Activated naive CD4-positive, alpha-beta T cell treated with anti-CD3 and anti-CD28 coated beads, Interleukin-2, amount 10 ng/mL, durations not matched to agents 7 days and 5 days (primary cell): ENCODE data around the gene MEIKIN.

Source experiments
- CTCF ChIA-PET: fragments of 350-600 bp; sonication (Branson Sonifier 250); formaldehyde crosslinking; loops from one replicate; lab custom pipeline; 2021; ENCODE audit warnings: antibody characterized with exemption; lab: Charles Lee
- DNase-seq: peaks from one replicate; pipeline ENCODE4 v3.0.0-alpha.2; 2020
- H3K27ac Mint-ChIP-seq: one replicate; pipeline ENCODE4 v1.8.0; 2021; ENCODE audit warnings: mild to moderate bottlenecking, moderate library complexity, mixed read lengths
- H3K27me3 Mint-ChIP-seq: one replicate; pipeline ENCODE4 v1.8.0; 2021; ENCODE audit warnings: mild to moderate bottlenecking, mixed read lengths
- H3K36me3 Mint-ChIP-seq: one replicate; pipeline ENCODE4 v1.8.0; 2021; ENCODE audit warnings: mixed read lengths
- H3K4me1 Mint-ChIP-seq: one replicate; pipeline ENCODE4 v1.8.0; 2021; ENCODE audit warnings: mixed read lengths
- H3K4me3 Mint-ChIP-seq: one replicate; pipeline ENCODE4 v1.8.0; 2021; ENCODE audit warnings: mild to moderate bottlenecking, moderate library complexity, mixed read lengths
- H3K9me3 Mint-ChIP-seq: one replicate; pipeline ENCODE4 v1.8.0; 2021; ENCODE audit warnings: mixed read lengths

The MEIKIN gene

GRCh38 chr5:131771692-131772091 is 173.8 kb downstream of the MEIKIN start:
- CTCF ChIA-PET: no interaction called here
- Mint-ChIP-seq H3K27me3 (no peaks in the 10 kb centered on the region), H3K4me1 (no peaks in the 10 kb centered on the region), H3K36me3 (peaks cover 5% of the 10 kb centered on the region), H3K9me3 (peaks cover 3% of the 10 kb centered on the region), H3K4me3 (no peak overlapping the region), H3K27ac (no peak overlapping the region)
- no peak for DNase-seq

- Mint-ChIP-seq H3K36me3 (peaks cover 15% of the 10 kb centered on the region), H3K27ac (no peak overlapping the region), H3K4me1 (no peaks in the 10 kb centered on the region), H3K9me3 (peaks cover 6% of the 10 kb centered on the region), H3K27me3 (no peaks in the 10 kb centered on the region), H3K4me3 (no peak overlapping the region)
- DNase-seq: no peak
- CTCF ChIA-PET: no interaction called here
Observed at GRCh38 chr5:131769961-131770360, 175.5 kb downstream of the MEIKIN start.

GRCh38 chr5:131769336-131769735 is 176.1 kb downstream of the MEIKIN start:
- Mint-ChIP-seq H3K36me3 (peaks cover 20% of the 10 kb centered on the region), H3K4me1 (no peaks in the 10 kb centered on the region), H3K9me3 (peaks cover 8% of the 10 kb centered on the region), H3K4me3 (no peak overlapping the region), H3K27ac (no peak overlapping the region), H3K27me3 (no peaks in the 10 kb centered on the region)
- DNase-seq: no peak
- CTCF ChIA-PET: interaction anchor here (0.6 kb wide), 1 partner anchor 509 kb away, joined by 3 read pairs; no protein-coding TSS in a partner anchor

GRCh38 chr5:131767891-131768290 is 177.6 kb downstream of the MEIKIN start:
- no peaks in the 10 kb centered on the region for H3K4me1 Mint-ChIP-seq
- H3K4me3 Mint-ChIP-seq: no peak overlapping the region
- CTCF ChIA-PET: interaction anchor here (0.8 kb wide), 1 partner anchor 161 kb away, joined by 3 read pairs; no protein-coding TSS in a partner anchor
- peaks cover 16% of the 10 kb centered on the region for H3K9me3 Mint-ChIP-seq
- no peaks in the 10 kb centered on the region for H3K27me3 Mint-ChIP-seq
- peaks cover 28% of the 10 kb centered on the region for H3K36me3 Mint-ChIP-seq
- H3K27ac Mint-ChIP-seq: no peak overlapping the region
- DNase-seq: no peak

- H3K36me3 Mint-ChIP-seq: peaks cover 30% of the 10 kb centered on the region
- no peak for DNase-seq
- no peaks in the 10 kb centered on the region for H3K4me1 Mint-ChIP-seq
- CTCF ChIA-PET: no interaction called here
- no peaks in the 10 kb centered on the region for H3K27me3 Mint-ChIP-seq
- H3K4me3 Mint-ChIP-seq: no peak overlapping the region
- no peak overlapping the region for H3K27ac Mint-ChIP-seq
- peaks cover 17% of the 10 kb centered on the region for H3K9me3 Mint-ChIP-seq
Observed at GRCh38 chr5:131766689-131767088, 178.8 kb downstream of the MEIKIN start.

- Mint-ChIP-seq H3K4me3 (no peak overlapping the region), H3K4me1 (no peaks in the 10 kb centered on the region), H3K27me3 (no peaks in the 10 kb centered on the region), H3K27ac (no peak overlapping the region), H3K9me3 (peaks cover 17% of the 10 kb centered on the region), H3K36me3 (peaks cover 32% of the 10 kb centered on the region)
- no peak for DNase-seq
- CTCF ChIA-PET: no interaction called here
Observed at GRCh38 chr5:131765261-131765660, 180.2 kb downstream of the MEIKIN start.

- Mint-ChIP-seq H3K27me3 (no peaks in the 10 kb centered on the region), H3K9me3 (peaks cover 19% of the 10 kb centered on the region), H3K27ac (no peak overlapping the region), H3K4me1 (peaks cover 6% of the 10 kb centered on the region), H3K4me3 (no peak overlapping the region), H3K36me3 (peaks cover 34% of the 10 kb centered on the region)
- DNase-seq: no peak
- CTCF ChIA-PET: no interaction called here
Observed at GRCh38 chr5:131763968-131764367, 181.5 kb downstream of the MEIKIN start.

GRCh38 chr5:131760793-131761192 is 184.7 kb downstream of the MEIKIN start:
- Mint-ChIP-seq H3K36me3 (peaks cover 28% of the 10 kb centered on the region), H3K4me1 (peaks cover 11% of the 10 kb centered on the region), H3K9me3 (peaks cover 16% of the 10 kb centered on the region), H3K27ac (no peak overlapping the region), H3K27me3 (no peaks in the 10 kb centered on the region), H3K4me3 (no peak overlapping the region)
- no peak for DNase-seq
- CTCF ChIA-PET: no interaction called here

GRCh38 chr5:131759704-131760103 is 185.8 kb downstream of the MEIKIN start:
- Mint-ChIP-seq H3K4me1 (peaks cover 14% of the 10 kb centered on the region), H3K9me3 (peaks cover 12% of the 10 kb centered on the region), H3K27me3 (no peaks in the 10 kb centered on the region)

GRCh38 chr5:131758520-131758900 is 187.0 kb downstream of the MEIKIN start:
- peaks cover 18% of the 10 kb centered on the region for H3K4me1 Mint-ChIP-seq
- no peak overlapping the region for H3K4me3 Mint-ChIP-seq
- H3K27me3 Mint-ChIP-seq: no peaks in the 10 kb centered on the region

More at GRCh38 chr5:131759704-131760103, 185.8 kb downstream of the MEIKIN start:
- Mint-ChIP-seq H3K27ac (no peak overlapping the region), H3K36me3 (peaks cover 24% of the 10 kb centered on the region), H3K4me3 (no peak overlapping the region)
- DNase-seq: no peak
- CTCF ChIA-PET: no interaction called here

GRCh38 chr5:131757830-131758519 is 187.5 kb downstream of the MEIKIN start:
- Mint-ChIP-seq H3K27ac (no peak overlapping the region), H3K36me3 (peaks cover 18% of the 10 kb centered on the region), H3K9me3 (peaks cover 5% of the 10 kb centered on the region), H3K4me1 (peaks cover 18% of the 10 kb centered on the region), H3K4me3 (no peak overlapping the region), H3K27me3 (no peaks in the 10 kb centered on the region)
- CTCF ChIA-PET: no interaction called here
- DNase-seq: no peak

More at GRCh38 chr5:131758520-131758900, 187.0 kb downstream of the MEIKIN start:
- H3K9me3 Mint-ChIP-seq: peaks cover 7% of the 10 kb centered on the region
- H3K27ac Mint-ChIP-seq: no peak overlapping the region
- H3K36me3 Mint-ChIP-seq: peaks cover 18% of the 10 kb centered on the region
- CTCF ChIA-PET: no interaction called here
- no peak for DNase-seq
